ENCODE measurements around the gene FBXO11. TPM values are rescaled to one million over a fixed set of nuclear protein-coding genes. Genes with fewer than 3 reads are reported as not detected.
A peak's percentile ranks its signal among the peaks of the same experiment; 100 is the strongest.

Gene FBXO11
- total RNA-seq, 2 experiments from 2014 or later = 33.0 to 40.3 TPM

- DNase-seq (no peak), ATAC-seq (peak; percentile 35)
- intact Hi-C loops (cut with DNase I, micrococcal nuclease) = no loop called here
- peak overlapping the region; percentile 73 for H3K27ac Mint-ChIP-seq
- H3K36me3 Mint-ChIP-seq (ENCODE audit: low read depth) = peaks cover 66% of the 10 kb centered on the region
- peaks cover 20% of the 10 kb centered on the region for H3K4me1 Mint-ChIP-seq
- no peaks in the 10 kb centered on the region for H3K27me3 Mint-ChIP-seq
- H3K9me3 Mint-ChIP-seq (ENCODE audit: low read depth) = no peaks in the 10 kb centered on the region
- ChIA-PET POLR2A (no interaction called here), CTCF (no interaction called here)
- H3K4me3 Mint-ChIP-seq = no peak overlapping the region
Measured at GRCh38 chr2:47808614-47809013, 97.7 kb downstream of the FBXO11 start.

- DNase-seq (no peak), ATAC-seq (no peak)
- peaks cover 75% of the 10 kb centered on the region for H3K36me3 Mint-ChIP-seq (ENCODE audit: low read depth)
- no peak overlapping the region for H3K27ac Mint-ChIP-seq
- ChIA-PET POLR2A (no interaction called here), CTCF (interaction anchor here (0.8 to 1.4 kb wide), 3 partner anchors 11 to 117 kb away, joined by 3 to 4 read pairs (median 3); no protein-coding TSS in a partner anchor)
- H3K27me3 Mint-ChIP-seq = no peaks in the 10 kb centered on the region
- intact Hi-C loops (cut with DNase I, micrococcal nuclease) = no loop called here
- peaks cover 14% of the 10 kb centered on the region for H3K4me1 Mint-ChIP-seq
- peaks cover 3% of the 10 kb centered on the region for H3K9me3 Mint-ChIP-seq (ENCODE audit: low read depth)
- no peak overlapping the region for H3K4me3 Mint-ChIP-seq
Measured at GRCh38 chr2:47805850-47806249, 100.4 kb downstream of the FBXO11 start.

GRCh38 chr2:47803770-47804169 is 102.5 kb downstream of the FBXO11 start:
- peaks cover 7% of the 10 kb centered on the region for H3K9me3 Mint-ChIP-seq (ENCODE audit: low read depth)
- DNase-seq = no peak
- peak overlapping the region; percentile 40 for H3K27ac Mint-ChIP-seq
- H3K36me3 Mint-ChIP-seq (ENCODE audit: low read depth) = peaks cover 92% of the 10 kb centered on the region
- H3K4me1 Mint-ChIP-seq = peaks cover 12% of the 10 kb centered on the region
- H3K4me3 Mint-ChIP-seq = no peak overlapping the region
- ATAC-seq = peak; percentile 34
- H3K27me3 Mint-ChIP-seq = no peaks in the 10 kb centered on the region
- ChIA-PET CTCF (no interaction called here), POLR2A (interaction anchor here (0.6 kb wide), 1 partner anchor 47 kb away, joined by 3 read pairs; no protein-coding TSS in a partner anchor)
- intact Hi-C loops (cut with DNase I, micrococcal nuclease) = no loop called here

DNA sequence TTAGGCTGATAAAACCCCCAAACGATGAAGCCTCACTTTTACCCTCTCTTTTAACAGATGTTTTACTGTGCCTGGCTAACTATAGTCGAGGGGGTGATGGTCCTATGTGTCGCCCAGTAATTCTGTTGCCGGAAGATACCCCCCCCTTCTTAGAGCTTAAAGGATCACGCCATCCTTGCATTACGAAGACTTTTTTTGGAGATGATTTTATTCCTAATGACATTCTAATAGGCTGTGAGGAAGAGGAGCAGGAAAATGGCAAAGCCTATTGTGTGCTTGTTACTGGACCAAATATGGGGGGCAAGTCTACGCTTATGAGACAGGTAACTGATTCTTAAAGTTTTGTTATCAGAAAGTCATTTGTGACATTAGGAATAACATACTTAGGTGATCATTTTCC is 102.9 kb downstream of the FBXO11 start:
- peak overlapping the region; percentile 40 for H3K27ac Mint-ChIP-seq
- CTCF ChIA-PET = no interaction called here

GRCh38 chr2:47801118-47801517 is 105.2 kb downstream of the FBXO11 start:
- Mint-ChIP-seq H3K4me3 (no peak overlapping the region), H3K27me3 (no peaks in the 10 kb centered on the region), H3K4me1 (peaks cover 4% of the 10 kb centered on the region), H3K9me3 (ENCODE audit: low read depth) (peaks cover 9% of the 10 kb centered on the region), H3K36me3 (ENCODE audit: low read depth) (peaks cover 90% of the 10 kb centered on the region), H3K27ac (no peak overlapping the region)
- intact Hi-C loops (cut with DNase I, micrococcal nuclease) = no loop called here
- ChIA-PET CTCF (interaction anchor here (0.6 to 0.9 kb wide), 2 partner anchors 14 to 27 kb away, joined by 3 read pairs; no protein-coding TSS in a partner anchor), POLR2A (no interaction called here)
- DNase-seq = no peak
- no peak for ATAC-seq

More for the DNA sequence above, 102.9 kb downstream of the FBXO11 start:
- peaks cover 9% of the 10 kb centered on the region for H3K9me3 Mint-ChIP-seq (ENCODE audit: low read depth)
- DNase-seq (no peak), ATAC-seq (no peak)
- H3K27me3 Mint-ChIP-seq = no peaks in the 10 kb centered on the region
- no peak overlapping the region for H3K4me3 Mint-ChIP-seq
- intact Hi-C loops (cut with DNase I, micrococcal nuclease) = no loop called here
- POLR2A ChIA-PET = no interaction called here
- peaks cover 92% of the 10 kb centered on the region for H3K36me3 Mint-ChIP-seq (ENCODE audit: low read depth)
- H3K4me1 Mint-ChIP-seq = peaks cover 11% of the 10 kb centered on the region

GRCh38 chr2:47799031-47799609 is 107.2 kb downstream of the FBXO11 start:
- no peak overlapping the region for H3K27ac Mint-ChIP-seq
- intact Hi-C loops (cut with DNase I, micrococcal nuclease) = no loop called here
- peaks cover 9% of the 10 kb centered on the region for H3K9me3 Mint-ChIP-seq (ENCODE audit: low read depth)
- CTCF ChIA-PET = interaction anchor here (0.6 kb wide), 1 partner anchor 148 kb away, joined by 3 read pairs; no protein-coding TSS in a partner anchor
- POLR2A ChIA-PET = no interaction called here
- H3K4me1 Mint-ChIP-seq = peaks cover 4% of the 10 kb centered on the region
- H3K36me3 Mint-ChIP-seq (ENCODE audit: low read depth) = peaks cover 88% of the 10 kb centered on the region
- no peak overlapping the region for H3K4me3 Mint-ChIP-seq
- no peak for DNase-seq
- no peak for ATAC-seq
- H3K27me3 Mint-ChIP-seq = no peaks in the 10 kb centered on the region

- intact Hi-C loops (cut with DNase I, micrococcal nuclease) = no loop called here
- no peak for ATAC-seq
Measured at GRCh38 chr2:47798631-47799030, 107.7 kb downstream of the FBXO11 start.

DNA sequence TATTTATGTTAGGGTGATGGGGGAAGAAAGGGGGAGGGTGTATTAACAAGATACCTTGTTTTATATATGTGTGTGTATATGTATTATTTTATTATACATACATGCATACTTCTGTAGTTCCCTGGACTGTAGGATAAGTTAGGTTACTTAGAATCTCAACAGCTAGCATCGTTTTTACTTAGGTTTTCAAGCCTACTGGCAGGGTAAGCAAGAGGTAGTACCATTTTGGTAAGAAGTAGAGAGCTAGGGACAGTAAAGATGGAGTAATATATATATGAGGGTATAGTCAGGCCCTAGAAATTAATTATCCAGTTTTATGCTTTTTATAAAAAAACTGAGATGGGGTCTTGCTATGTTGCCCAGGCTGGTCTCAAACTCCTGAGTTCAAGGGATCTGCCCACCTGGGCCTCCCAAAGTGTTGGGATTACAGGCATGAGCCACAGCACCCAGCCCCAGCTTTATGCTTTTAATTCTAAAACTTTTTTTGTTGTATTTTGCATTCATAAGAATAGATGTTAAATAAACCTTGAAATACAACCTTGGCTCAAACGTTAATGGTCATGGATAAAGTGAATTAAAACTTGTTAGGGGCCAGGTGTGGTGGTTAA is 110.1 kb downstream of the FBXO11 start:
- H3K4me1 Mint-ChIP-seq = no peaks in the 10 kb centered on the region
- H3K27me3 Mint-ChIP-seq = no peaks in the 10 kb centered on the region
- H3K9me3 Mint-ChIP-seq (ENCODE audit: low read depth) = peaks cover 6% of the 10 kb centered on the region
- H3K27ac Mint-ChIP-seq = peak overlapping the region; percentile 51
- peaks cover 76% of the 10 kb centered on the region for H3K36me3 Mint-ChIP-seq (ENCODE audit: low read depth)
- POLR2A ChIA-PET = no interaction called here
- ATAC-seq = no peak
- DNase-seq = no peak
- CTCF ChIA-PET = interaction anchor here (0.9 to 1.3 kb wide), 2 partner anchors 9 to 133 kb away, joined by 4 to 5 read pairs; no protein-coding TSS in a partner anchor
- no peak overlapping the region for H3K4me3 Mint-ChIP-seq
- intact Hi-C loops (cut with DNase I, micrococcal nuclease) = no loop called here

More at GRCh38 chr2:47798631-47799030, 107.7 kb downstream of the FBXO11 start:
- ChIA-PET CTCF (no interaction called here), POLR2A (interaction anchor here (0.6 kb wide), 1 partner anchor 361 kb away, joined by 3 read pairs; no protein-coding TSS in a partner anchor)
- H3K9me3 Mint-ChIP-seq (ENCODE audit: low read depth) = peaks cover 9% of the 10 kb centered on the region
- H3K4me1 Mint-ChIP-seq = peaks cover 3% of the 10 kb centered on the region
- no peaks in the 10 kb centered on the region for H3K27me3 Mint-ChIP-seq
- no peak for DNase-seq
- no peak overlapping the region for H3K4me3 Mint-ChIP-seq
- peak overlapping the region; percentile 42 for H3K27ac Mint-ChIP-seq
- peaks cover 87% of the 10 kb centered on the region for H3K36me3 Mint-ChIP-seq (ENCODE audit: low read depth)

DNA sequence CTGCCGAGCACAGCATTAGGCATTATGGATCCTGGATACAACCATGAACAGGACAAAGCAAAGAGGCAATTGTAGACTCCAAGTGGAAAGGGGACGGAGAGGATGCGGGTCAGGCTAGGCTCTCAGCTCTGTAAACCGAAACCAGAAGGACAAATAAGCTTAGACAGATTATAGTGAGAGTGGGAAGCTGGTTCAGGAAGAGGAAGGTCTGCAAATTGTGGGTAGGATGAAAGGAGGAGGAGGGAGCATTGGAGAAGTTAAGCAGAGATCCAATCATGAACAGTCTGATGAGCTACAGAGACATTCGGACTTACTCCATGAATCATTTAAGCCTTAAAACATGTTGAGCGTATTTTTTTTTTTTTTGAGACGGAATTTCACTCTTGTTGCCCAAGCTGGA is 120.3 kb downstream of the FBXO11 start:
- ATAC-seq (no peak), DNase-seq (no peak)
- Mint-ChIP-seq H3K4me3 (peak overlapping the region; percentile 18), H3K36me3 (ENCODE audit: low read depth) (peaks cover 29% of the 10 kb centered on the region), H3K27ac (no peak overlapping the region), H3K9me3 (ENCODE audit: low read depth) (no peaks in the 10 kb centered on the region), H3K27me3 (no peaks in the 10 kb centered on the region), H3K4me1 (peaks cover 38% of the 10 kb centered on the region)
- intact Hi-C loops (cut with DNase I, micrococcal nuclease) = loop anchor here in 1 of 2 experiments (10.0 kb wide), 1 partner anchor 871 kb away; the partner anchor contains the start of gene MCFD2
- ChIA-PET POLR2A (interaction anchor here (0.6 kb wide), 1 partner anchor 116 kb away, joined by 11 read pairs; no protein-coding TSS in a partner anchor), CTCF (interaction anchor here (0.6 kb wide), 1 partner anchor 349 kb away, joined by 3 read pairs; no protein-coding TSS in a partner anchor)

- POLR2A ChIA-PET = interaction anchor here (1.1 kb wide), 1 partner anchor 122 kb away, joined by 4 read pairs; the partner anchor contains the start of gene FBXO11
- no peak for DNase-seq
- intact Hi-C loops (cut with DNase I, micrococcal nuclease) = loop anchor here in 1 of 2 experiments (10.0 kb wide), 1 partner anchor 870 kb away; the partner anchor contains the start of gene MCFD2
Measured at GRCh38 chr2:47784352-47784851, 121.9 kb downstream of the FBXO11 start.

GRCh38 chr2:47783486-47784351 is 122.6 kb downstream of the FBXO11 start:
- DNase-seq (peak; percentile 79), ATAC-seq (peak; percentile 30)
- H3K4me1 Mint-ChIP-seq = peaks cover 31% of the 10 kb centered on the region
- H3K36me3 Mint-ChIP-seq (ENCODE audit: low read depth) = peaks cover 21% of the 10 kb centered on the region
- H3K9me3 Mint-ChIP-seq (ENCODE audit: low read depth) = no peaks in the 10 kb centered on the region
- H3K27ac Mint-ChIP-seq = peak overlapping the region; percentile 82
- intact Hi-C loops (cut with DNase I, micrococcal nuclease) = loop anchor here (1.0 to 10.0 kb wide), 7 partner anchors 31 to 869 kb away; partner anchors contain the start of genes FBXO11 (in 2 of the 2), MSH2 (in 2 of the 2) and MCFD2 (in 1 of the 2)
- H3K4me3 Mint-ChIP-seq = peak overlapping the region; percentile 84
- POLR2A ChIA-PET = interaction anchor here (0.5 to 2.3 kb wide), 8 partner anchors 10 to 799 kb away, joined by 3 to 12 read pairs (median 4); partner anchors contain the start of genes FBXO11 and MSH2
- CTCF ChIA-PET = interaction anchor here (0.8 kb wide), 1 partner anchor 65 kb away, joined by 4 read pairs; no protein-coding TSS in a partner anchor
- no peaks in the 10 kb centered on the region for H3K27me3 Mint-ChIP-seq

More at GRCh38 chr2:47784352-47784851, 121.9 kb downstream of the FBXO11 start:
- H3K36me3 Mint-ChIP-seq (ENCODE audit: low read depth) = peaks cover 21% of the 10 kb centered on the region
- CTCF ChIA-PET = no interaction called here
- H3K9me3 Mint-ChIP-seq (ENCODE audit: low read depth) = no peaks in the 10 kb centered on the region
- peak overlapping the region; percentile 84 for H3K4me3 Mint-ChIP-seq
- no peak for ATAC-seq
- peaks cover 31% of the 10 kb centered on the region for H3K4me1 Mint-ChIP-seq
- H3K27ac Mint-ChIP-seq = peak overlapping the region; percentile 73
- H3K27me3 Mint-ChIP-seq = no peaks in the 10 kb centered on the region
